GM12878 (cell line): Measurements from ENCODE around the gene TRIM9. TPM values are rescaled to one million over a fixed set of nuclear protein-coding genes. Genes with fewer than 3 reads are reported as not detected.
A peak's percentile ranks its signal among the peaks of the same experiment; 100 is the strongest.

ENCODE experiments used
- ATAC-seq: fragments of 200-7000 bp; cut with Tn5 transposase; 3 replicates; pipeline ENCODE4 v1.9.1; 2020; ENCODE audit warnings: mild to moderate bottlenecking, moderate library complexity
- BruUV-seq: library from RNA; stranded (reverse); fragments of 400-500 nt; replicated peaks from 2 replicates; lab custom pipeline; 2021; lab: Mats Ljungman, UMichigan
- CTCF ChIA-PET: fragments of 300-600 bp; sonication (Branson Sonifier 250); formaldehyde crosslinking; extraction: SDS; loops from one replicate; lab custom pipeline; 2021; ENCODE audit warnings: inconsistent platforms; lab: Yijun Ruan, JAX
- POLR2A ChIA-PET: fragments of 350-600 bp; formaldehyde crosslinking; extraction: SDS; loops from one replicate; lab custom pipeline; 2021; ENCODE audit warnings: inconsistent platforms; lab: Charles Lee
- RAD21 ChIA-PET: fragments of 300-600 bp; sonication (Branson Sonifier 250); formaldehyde crosslinking; loops from one replicate; lab custom pipeline; 2023; ENCODE audit warnings: antibody characterized with exemption; ENCODE audit not compliant: unreplicated experiment; lab: Charles Lee
- SMC1A ChIA-PET: fragments of 300-600 bp; sonication (Branson Sonifier 250); formaldehyde crosslinking; loops from one replicate; lab custom pipeline; 2023; ENCODE audit not compliant: unreplicated experiment, uncharacterized antibody; lab: Charles Lee
- DNase-seq: peaks from one replicate; pipeline ENCODE4 v3.0.0-alpha.2; 2011; ENCODE audit warnings: low read depth, low spot score
- FAIRE-seq: peaks from 3 replicates; lab custom pipeline; 2011; peaks lifted over from hg19 to GRCh38; lab: Jason Lieb, UNC
- H2AFZ ChIP-seq: 2 replicates; pipeline ENCODE4 v1.6.0; 2011; ENCODE audit warnings: low read depth, low read length, control low read depth; ENCODE audit not compliant: control insufficient read depth
- H3K27ac ChIP-seq: 2 replicates; pipeline ENCODE4 v1.5.1; 2011; ENCODE audit warnings: control low read depth; ENCODE audit not compliant: control insufficient read depth, insufficient read depth
- H3K27me3 ChIP-seq, 2 experiments: replicated peaks in 1 of 2; 2 replicates each; pipeline versions ENCODE4 v1.6.0 to v1.6.1; 2011; ENCODE audit warnings: low read length in 1 of 2; ENCODE audit not compliant: control insufficient read depth in 2 of 2, insufficient read depth in 2 of 2
- H3K36me3 ChIP-seq, 2 experiments: 2 replicates each; pipeline ENCODE4 v1.5.1; 2011; ENCODE audit warnings: low read length in 1 of 2; ENCODE audit not compliant: control insufficient read depth in 2 of 2, insufficient read depth in 2 of 2
- H3K4me1 ChIP-seq: 2 replicates; pipeline ENCODE4 v1.6.1; 2011; ENCODE audit warnings: mild to moderate bottlenecking, low read length, moderate library complexity, mixed read lengths; ENCODE audit not compliant: control insufficient read depth, insufficient read depth
- H3K4me2 ChIP-seq: 2 replicates; pipeline ENCODE4 v1.6.0; 2011; ENCODE audit warnings: control low read depth; ENCODE audit not compliant: control insufficient read depth, insufficient read depth
- H3K4me3 ChIP-seq: fragments of 200-600 bp; sonication (generic); 2 replicates; pipeline ENCODE4 v1.5.1; 2016
- H3K79me2 ChIP-seq: 2 replicates; pipeline ENCODE4 v1.6.0; 2011; ENCODE audit warnings: low read length; ENCODE audit not compliant: control insufficient read depth, insufficient read depth
- H3K9ac ChIP-seq: 2 replicates; pipeline ENCODE4 v1.8.0; 2011; ENCODE audit warnings: low read length, control low read depth, mixed read lengths; ENCODE audit not compliant: control insufficient read depth, insufficient read depth
- H3K9me3 ChIP-seq: replicated peaks from 3 replicates; pipeline ENCODE4 v1.5.1; 2011; ENCODE audit warnings: mild to moderate bottlenecking, low read length; ENCODE audit not compliant: control insufficient read depth, insufficient read depth
- H4K20me1 ChIP-seq: 2 replicates; pipeline ENCODE4 v1.6.0; 2011; ENCODE audit not compliant: control insufficient read depth, insufficient read depth
- CREB1 ChIP-seq: IDR thresholded peaks from 2 replicates; pipeline ENCODE4 v1.6.1; 2012; ENCODE audit warnings: low read depth, mild to moderate bottlenecking, inconsistent platforms
- EGR1 ChIP-seq, 2 experiments: IDR thresholded peaks; 1 replicate in 1 of 2; 2 replicates in 1 of 2; pipeline ENCODE4 v1.6.1; 2011 to 2012; ENCODE audit warnings: low read depth in 2 of 2, low read length in 2 of 2, borderline replicate concordance in 1 of 2, mild to moderate bottlenecking in 1 of 2, moderate library complexity in 1 of 2
- ETV6 ChIP-seq, 2 experiments: fragments of 450-650 bp in 1 of 2; IDR thresholded peaks in 1 of 2; conservative IDR thresholded peaks in 1 of 2; 2 replicates each; pipeline ENCODE4 v1.6.1; 2014; ENCODE audit warnings: antibody characterized with exemption in 1 of 2, borderline replicate concordance in 1 of 2, low read depth in 1 of 2, mild to moderate bottlenecking in 1 of 2, moderate library complexity in 1 of 2
- FOXK2 ChIP-seq: fragments of 450-650 bp; IDR thresholded peaks from 2 replicates; pipeline ENCODE4 v1.6.1; 2017; ENCODE audit warnings: mild to moderate bottlenecking, moderate library complexity
- GABPA ChIP-seq: IDR thresholded peaks from 2 replicates; pipeline ENCODE4 v1.6.1; 2014; ENCODE audit warnings: antibody characterized with exemption, low read depth, mild to moderate bottlenecking, inconsistent platforms
- TBL1XR1 ChIP-seq: IDR thresholded peaks from 2 replicates; pipeline ENCODE4 v1.6.1; 2012; ENCODE audit warnings: low read depth, low read length, improper control_type of control experiment
- ZNF274 ChIP-seq: IDR thresholded peaks from one replicate; pipeline ENCODE4 v1.8.0; 2011; ENCODE audit not compliant: insufficient read length, insufficient read depth
- ZSCAN29 ChIP-seq: fragments of 450-650 bp; IDR thresholded peaks from 2 replicates; pipeline ENCODE4 v1.6.1; 2017; ENCODE audit warnings: mild to moderate bottlenecking, moderate library complexity
- WGBS: methylation state at CpG from one replicate; pipeline ENCODE4 v1.1.6; 2016; ENCODE audit warnings: low lambda C conversion rate; ENCODE audit not compliant: insufficient replicate concordance, insufficient coverage; ENCODE audit errors: missing lambda C conversion rate; 5-methylcytosine and 5-hydroxymethylcytosine counted together
- in situ Hi-C: fragments of 300-500 bp; cut with MboI; formaldehyde crosslinking; loops from 9 replicates; pipeline ENCODE4 v1.14.3; 2018; ENCODE audit warnings: mixed read lengths
- intact Hi-C: fragments of 100-400 bp; cut with micrococcal nuclease; formaldehyde crosslinking; loops from one replicate; pipeline ENCODE4 v1.14.2; 2022; ENCODE audit not compliant: unreplicated experiment
- polyA plus RNA-seq, 11 experiments: library from polyadenylated mRNA; depleted of rRNA in 4 of 11; unstranded in 6 of 11; stranded (reverse) in 5 of 11; fragments of >200 nt; fragmentation: Nextera tagmentation in 4 of 11; fragmentation: Illumina TruSeq in 1 of 11; extraction: Ambion mirVana in 4 of 11; extraction: Trizol in 1 of 11; gene quantifications; 1 replicate in 1 of 11; 2 replicates in 10 of 11; pipeline versions ENCODE4 v1.2.1 to v1.2.3, GENCODE V29; 2011 to 2016; ENCODE audit warnings: inconsistent platforms in 2 of 11, missing spikeins in 2 of 11, low read depth in 1 of 11
- total RNA-seq, 4 experiments: library from RNA; depleted of rRNA in 3 of 4; stranded (reverse); fragments of >200 nt in 3 of 4; fragmentation: Illumina TruSeq in 1 of 4; extraction: Trizol in 1 of 4; gene quantifications; 2 replicates each; pipeline versions ENCODE4 v1.2.1 to v1.2.3, GENCODE V29; 2013 to 2021
- TF ChIP-seq, protein P1 (sequence below), 3 experiments: IDR thresholded peaks in 2 of 3; conservative IDR thresholded peaks in 1 of 3; 2 replicates each; pipeline ENCODE4 v1.5.1; 2011; ENCODE audit warnings: low read depth in 3 of 3, low read length in 3 of 3, mild to moderate bottlenecking in 3 of 3, control low read depth in 2 of 3, moderate library complexity in 2 of 3, inconsistent platforms in 1 of 3, mixed read lengths in 1 of 3; ENCODE audit not compliant: control insufficient read depth in 2 of 3, insufficient read depth in 1 of 3; ENCODE audit errors: extremely low read depth in 1 of 3
- TF ChIP-seq, protein P2 (sequence below): fragments of 450-650 bp; IDR thresholded peaks from 2 replicates; pipeline ENCODE4 v1.6.1; 2017; ENCODE audit warnings: borderline replicate concordance
- TF ChIP-seq, protein P3 (sequence below): IDR thresholded peaks from 2 replicates; pipeline ENCODE4 v1.6.1; 2012; ENCODE audit warnings: low read depth, low read length, improper control_type of control experiment

TRIM9 gene
- total and polyA plus RNA-seq, 10 of the 15 experiments (the other 5 are each of a cell fraction or from before 2014, with no cell fraction given), result 0.04 to 0.18 (median 0.11) TPM; not detected in 2

DNA sequence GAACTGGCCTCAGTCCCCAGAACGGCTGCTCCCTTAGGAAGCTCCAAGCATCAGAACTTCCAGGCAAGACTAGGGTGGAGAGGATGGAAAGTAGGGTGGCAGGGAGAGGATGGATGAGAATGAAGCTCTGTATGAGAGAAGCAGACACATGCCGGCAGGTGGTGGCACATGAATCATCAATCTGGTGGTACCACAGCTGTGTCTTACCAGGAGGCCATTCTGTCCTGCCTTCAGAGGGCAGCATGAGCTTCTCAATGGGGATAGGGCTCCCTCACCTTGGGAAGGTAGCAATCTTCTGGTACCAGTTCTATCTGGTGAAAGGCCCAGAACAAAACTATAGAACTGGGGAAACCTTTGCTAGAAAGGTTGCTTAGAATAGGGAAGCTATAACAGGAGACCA is 95.2 kb downstream of the TRIM9 start:
- H4K20me1 ChIP-seq, result peaks cover 2% of the 10 kb centered on the region; the same call in 1 of the 2 replicates
- FAIRE-seq (no peak), DNase-seq (no peak), ATAC-seq (no peak)
- 21% methylated on average over 2 of the region's 2 CpGs for WGBS
- no peak overlapping the region for H3K27ac ChIP-seq
- RAD21 ChIA-PET, result no interaction called here
- no peaks in the 10 kb centered on the region for H3K9me3 ChIP-seq
- intact Hi-C loops (no loop called here), in situ Hi-C loops (no loop called here)
- no peak overlapping the region for H3K4me3 ChIP-seq
- no peaks in the 10 kb centered on the region for H3K36me3 ChIP-seq
- SMC1A ChIA-PET, result interaction anchor here (0.9 kb wide), 1 partner anchor 26 kb away, joined by 3 read pairs; no protein-coding TSS in a partner anchor
- H3K4me2 ChIP-seq, result no peak overlapping the region
- CTCF ChIA-PET, result no interaction called here
- BruUV-seq, result no TSS peak
- H2AFZ ChIP-seq, result no peak overlapping the region
- no peaks in the 10 kb centered on the region for H3K4me1 ChIP-seq
- no peaks in the 10 kb centered on the region for H3K27me3 ChIP-seq
- H3K79me2 ChIP-seq, result no peaks in the 10 kb centered on the region
- no peak overlapping the region for H3K9ac ChIP-seq
- POLR2A ChIA-PET, result no interaction called here
- TF ChIP-seq ZSCAN29 (no peak), ETV6 (conservative IDR thresholded peaks at IDR 0.05 in 1 of 2, IDR thresholded peaks at IDR 0.05 in 1 of 2; ENCODE audit: borderline replicate concordance in 1 of 2, low read depth in 1 of 2) (no peak), TBL1XR1 (no peak)
- TF ChIP-seq, protein P1, sequence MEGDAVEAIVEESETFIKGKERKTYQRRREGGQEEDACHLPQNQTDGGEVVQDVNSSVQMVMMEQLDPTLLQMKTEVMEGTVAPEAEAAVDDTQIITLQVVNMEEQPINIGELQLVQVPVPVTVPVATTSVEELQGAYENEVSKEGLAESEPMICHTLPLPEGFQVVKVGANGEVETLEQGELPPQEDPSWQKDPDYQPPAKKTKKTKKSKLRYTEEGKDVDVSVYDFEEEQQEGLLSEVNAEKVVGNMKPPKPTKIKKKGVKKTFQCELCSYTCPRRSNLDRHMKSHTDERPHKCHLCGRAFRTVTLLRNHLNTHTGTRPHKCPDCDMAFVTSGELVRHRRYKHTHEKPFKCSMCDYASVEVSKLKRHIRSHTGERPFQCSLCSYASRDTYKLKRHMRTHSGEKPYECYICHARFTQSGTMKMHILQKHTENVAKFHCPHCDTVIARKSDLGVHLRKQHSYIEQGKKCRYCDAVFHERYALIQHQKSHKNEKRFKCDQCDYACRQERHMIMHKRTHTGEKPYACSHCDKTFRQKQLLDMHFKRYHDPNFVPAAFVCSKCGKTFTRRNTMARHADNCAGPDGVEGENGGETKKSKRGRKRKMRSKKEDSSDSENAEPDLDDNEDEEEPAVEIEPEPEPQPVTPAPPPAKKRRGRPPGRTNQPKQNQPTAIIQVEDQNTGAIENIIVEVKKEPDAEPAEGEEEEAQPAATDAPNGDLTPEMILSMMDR (IDR thresholded peaks at IDR 0.05 in 2 of 3, conservative IDR thresholded peaks at IDR 0.05 in 1 of 3; ENCODE audit: control insufficient read depth in 2 of 3, extremely low read depth in 1 of 3, insufficient read depth in 1 of 3, low read depth in 3 of 3, low read length in 3 of 3), result peak in 1 of 3 experiments; percentile 5; a peak in 1 of 6 replicates

DNA sequence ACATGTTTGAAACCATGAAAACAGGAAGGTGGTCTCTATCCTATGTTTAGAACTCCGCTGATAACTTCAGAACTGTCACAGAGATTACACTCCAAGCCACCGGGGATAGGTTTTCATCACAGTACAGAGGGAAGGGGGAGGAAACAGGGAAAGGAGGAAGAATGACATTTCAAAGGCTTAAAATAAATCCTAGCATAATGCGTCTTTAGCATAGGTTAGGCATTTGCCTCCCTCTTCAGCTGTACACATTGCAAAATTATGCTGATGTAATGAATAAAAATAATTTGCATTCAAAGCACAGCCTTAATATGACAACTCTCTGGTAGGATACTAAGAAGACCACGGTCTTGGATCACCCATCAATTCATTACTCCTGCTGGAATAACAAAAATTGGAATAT is 96.3 kb downstream of the TRIM9 start:
- in situ Hi-C loops (no loop called here), intact Hi-C loops (no loop called here)
- ChIA-PET RAD21 (no interaction called here), SMC1A (no interaction called here), CTCF (no interaction called here), POLR2A (no interaction called here)
- H2AFZ ChIP-seq, result no peak overlapping the region
- no peak for ATAC-seq
- no peaks in the 10 kb centered on the region for H3K9me3 ChIP-seq
- DNase-seq, result no peak
- no peak overlapping the region for H3K27ac ChIP-seq
- no peaks in the 10 kb centered on the region for H3K36me3 ChIP-seq
- H3K4me3 ChIP-seq, result no peak overlapping the region
- no TSS peak for BruUV-seq
- H3K79me2 ChIP-seq, result no peaks in the 10 kb centered on the region
- H4K20me1 ChIP-seq, result peaks cover 2% of the 10 kb centered on the region; the same call in 1 of the 2 replicates
- no peaks in the 10 kb centered on the region for H3K4me1 ChIP-seq
- H3K9ac ChIP-seq, result no peak overlapping the region
- H3K4me2 ChIP-seq, result no peak overlapping the region
- FAIRE-seq, result no peak
- WGBS, result 12% methylated on average over 4 of the region's 4 CpGs
- no peaks in the 10 kb centered on the region for H3K27me3 ChIP-seq
- no peak for TF ChIP-seq ZNF274
- no peak for TF ChIP-seq EGR1 (IDR thresholded peaks at IDR 0.05; ENCODE audit: borderline replicate concordance in 1 of 2, low read depth in 2 of 2, low read length in 2 of 2)
- TF ChIP-seq GABPA, result no peak
- TF ChIP-seq FOXK2, result no peak
- TF ChIP-seq, protein P2, sequence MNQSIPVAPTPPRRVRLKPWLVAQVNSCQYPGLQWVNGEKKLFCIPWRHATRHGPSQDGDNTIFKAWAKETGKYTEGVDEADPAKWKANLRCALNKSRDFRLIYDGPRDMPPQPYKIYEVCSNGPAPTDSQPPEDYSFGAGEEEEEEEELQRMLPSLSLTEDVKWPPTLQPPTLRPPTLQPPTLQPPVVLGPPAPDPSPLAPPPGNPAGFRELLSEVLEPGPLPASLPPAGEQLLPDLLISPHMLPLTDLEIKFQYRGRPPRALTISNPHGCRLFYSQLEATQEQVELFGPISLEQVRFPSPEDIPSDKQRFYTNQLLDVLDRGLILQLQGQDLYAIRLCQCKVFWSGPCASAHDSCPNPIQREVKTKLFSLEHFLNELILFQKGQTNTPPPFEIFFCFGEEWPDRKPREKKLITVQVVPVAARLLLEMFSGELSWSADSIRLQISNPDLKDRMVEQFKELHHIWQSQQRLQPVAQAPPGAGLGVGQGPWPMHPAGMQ, result no peak
- TF ChIP-seq, protein P3, sequence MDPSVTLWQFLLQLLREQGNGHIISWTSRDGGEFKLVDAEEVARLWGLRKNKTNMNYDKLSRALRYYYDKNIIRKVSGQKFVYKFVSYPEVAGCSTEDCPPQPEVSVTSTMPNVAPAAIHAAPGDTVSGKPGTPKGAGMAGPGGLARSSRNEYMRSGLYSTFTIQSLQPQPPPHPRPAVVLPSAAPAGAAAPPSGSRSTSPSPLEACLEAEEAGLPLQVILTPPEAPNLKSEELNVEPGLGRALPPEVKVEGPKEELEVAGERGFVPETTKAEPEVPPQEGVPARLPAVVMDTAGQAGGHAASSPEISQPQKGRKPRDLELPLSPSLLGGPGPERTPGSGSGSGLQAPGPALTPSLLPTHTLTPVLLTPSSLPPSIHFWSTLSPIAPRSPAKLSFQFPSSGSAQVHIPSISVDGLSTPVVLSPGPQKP, result no peak
- no peak for TF ChIP-seq CREB1
